Loucy (cell line): ENCODE measurements around the gene CLTCL1.

Experiments used
- EZH2phosphoT487 ChIP-seq: fragments of 200-600 bp; IDR thresholded peaks from 2 replicates; pipeline ENCODE4 v1.6.1; 2018; ENCODE audit warnings: antibody characterized with exemption, mild to moderate bottlenecking, moderate library complexity, borderline replicate concordance
- TF ChIP-seq, protein P1 (sequence below): fragments of 200-600 bp; sonication (generic); conservative IDR thresholded peaks from 2 replicates; pipeline ENCODE4 v1.5.1; 2014; ENCODE audit warnings: mild to moderate bottlenecking, antibody characterized with exemption, low read length

DNA sequence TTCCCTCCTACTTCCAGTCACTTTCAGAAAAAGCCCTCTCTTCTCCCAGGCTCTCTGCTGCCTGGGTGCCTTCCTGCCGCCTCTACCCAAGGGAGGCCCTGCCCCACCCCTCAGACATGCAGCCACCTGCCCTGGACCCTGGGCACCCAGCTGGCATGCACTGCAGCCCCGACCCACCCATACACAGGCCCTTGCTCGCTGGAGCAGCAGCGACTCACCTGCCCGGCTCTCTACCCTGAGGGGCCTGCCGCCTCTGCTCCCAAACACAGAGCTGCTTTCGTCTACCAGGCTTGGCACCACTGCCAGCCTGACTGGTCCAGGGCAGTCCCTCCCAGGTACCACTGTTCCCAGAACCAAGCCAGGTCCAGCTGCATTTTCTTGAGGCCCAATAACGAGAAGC is 161.6 kb downstream of the CLTCL1 start:
- TF ChIP-seq, protein P1, sequence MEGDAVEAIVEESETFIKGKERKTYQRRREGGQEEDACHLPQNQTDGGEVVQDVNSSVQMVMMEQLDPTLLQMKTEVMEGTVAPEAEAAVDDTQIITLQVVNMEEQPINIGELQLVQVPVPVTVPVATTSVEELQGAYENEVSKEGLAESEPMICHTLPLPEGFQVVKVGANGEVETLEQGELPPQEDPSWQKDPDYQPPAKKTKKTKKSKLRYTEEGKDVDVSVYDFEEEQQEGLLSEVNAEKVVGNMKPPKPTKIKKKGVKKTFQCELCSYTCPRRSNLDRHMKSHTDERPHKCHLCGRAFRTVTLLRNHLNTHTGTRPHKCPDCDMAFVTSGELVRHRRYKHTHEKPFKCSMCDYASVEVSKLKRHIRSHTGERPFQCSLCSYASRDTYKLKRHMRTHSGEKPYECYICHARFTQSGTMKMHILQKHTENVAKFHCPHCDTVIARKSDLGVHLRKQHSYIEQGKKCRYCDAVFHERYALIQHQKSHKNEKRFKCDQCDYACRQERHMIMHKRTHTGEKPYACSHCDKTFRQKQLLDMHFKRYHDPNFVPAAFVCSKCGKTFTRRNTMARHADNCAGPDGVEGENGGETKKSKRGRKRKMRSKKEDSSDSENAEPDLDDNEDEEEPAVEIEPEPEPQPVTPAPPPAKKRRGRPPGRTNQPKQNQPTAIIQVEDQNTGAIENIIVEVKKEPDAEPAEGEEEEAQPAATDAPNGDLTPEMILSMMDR = no peak
- TF ChIP-seq EZH2phosphoT487 = no peak
